ENCODE measurements around the gene ADAM12.

ADAM12 gene

GRCh38 chr10:126235091-126235978, 152.9 kb downstream of the ADAM12 start:
- DNase-seq (ENCODE audit: low spot score): no peak

- DNase-seq (ENCODE audit: low spot score): no peak
Observed at GRCh38 chr10:126234630-126235029, 153.6 kb downstream of the ADAM12 start.

- DNase-seq (ENCODE audit: low spot score): no peak
Observed at GRCh38 chr10:126233182-126234148, 154.8 kb downstream of the ADAM12 start.

- no peak for DNase-seq (ENCODE audit: low spot score)
Observed at GRCh38 chr10:126230587-126230986, 157.7 kb downstream of the ADAM12 start.

GRCh38 chr10:126229686-126230085, 158.6 kb downstream of the ADAM12 start:
- DNase-seq (ENCODE audit: low spot score): no peak

- DNase-seq (ENCODE audit: low spot score): no peak
Observed at GRCh38 chr10:126227762-126228134, 160.5 kb downstream of the ADAM12 start.

- DNase-seq (ENCODE audit: low spot score): no peak
Observed at GRCh38 chr10:126226988-126227761, 161.1 kb downstream of the ADAM12 start.

GRCh38 chr10:126226205-126226604, 162.1 kb downstream of the ADAM12 start:
- DNase-seq (ENCODE audit: low spot score): no peak

- DNase-seq (ENCODE audit: low spot score): no peak
Observed at GRCh38 chr10:126225672-126226008, 162.6 kb downstream of the ADAM12 start.

GRCh38 chr10:126224967-126225671, 163.2 kb downstream of the ADAM12 start:
- DNase-seq (ENCODE audit: low spot score): no peak

- DNase-seq (ENCODE audit: low spot score): no peak
Observed at GRCh38 chr10:126223512-126224067, 164.7 kb downstream of the ADAM12 start.

GRCh38 chr10:126222736-126223511, 165.4 kb downstream of the ADAM12 start:
- no peak for DNase-seq (ENCODE audit: low spot score)

GRCh38 chr10:126221874-126222273, 166.4 kb downstream of the ADAM12 start:
- DNase-seq (ENCODE audit: low spot score): no peak

GRCh38 chr10:126218778-126219649, 169.3 kb downstream of the ADAM12 start:
- DNase-seq (ENCODE audit: low spot score): no peak

GRCh38 chr10:126218174-126218573, 170.1 kb downstream of the ADAM12 start:
- DNase-seq (ENCODE audit: low spot score): no peak

- DNase-seq (ENCODE audit: low spot score): no peak
Observed at GRCh38 chr10:126216632-126216961, 171.7 kb downstream of the ADAM12 start.

GRCh38 chr10:126215746-126216631, 172.3 kb downstream of the ADAM12 start:
- no peak for DNase-seq (ENCODE audit: low spot score)

GRCh38 chr10:126214679-126215078, 173.6 kb downstream of the ADAM12 start:
- no peak for DNase-seq (ENCODE audit: low spot score)

All from HuH-7.5 (cell line).